HepG2 (cell line): ENCODE data around the gene PFDN2. TPM values are rescaled to one million over a fixed set of nuclear protein-coding genes. Genes with fewer than 3 reads are reported as not detected.

Experiments
- AGO1 ChIP-seq: fragments of 200-400 bp; formaldehyde crosslinking; IDR thresholded peaks from 2 replicates; pipeline ENCODE4 v1.6.1; 2017; ENCODE audit warnings: mild to moderate bottlenecking, low read depth, low read length, moderate library complexity; ENCODE audit not compliant: poor library complexity, severe bottlenecking
- ARHGAP35 ChIP-seq: sonication (generic); formaldehyde crosslinking; IDR thresholded peaks from 2 replicates; pipeline ENCODE4 v1.9.0; 2022; ENCODE audit warnings: mild to moderate bottlenecking, inconsistent platforms, moderate library complexity, missing genetic modification reagents, borderline replicate concordance
- BRD4 ChIP-seq: sonication (generic); formaldehyde crosslinking; IDR thresholded peaks from 2 replicates; pipeline ENCODE4 v1.4.0; 2020; ENCODE audit warnings: missing genetic modification reagents
- MZF1 ChIP-seq: sonication (generic); formaldehyde crosslinking; IDR thresholded peaks from 2 replicates; pipeline ENCODE4 v1.8.1; 2023; ENCODE audit warnings: mild to moderate bottlenecking, missing genetic modification reagents, borderline replicate concordance
- NPAS2 ChIP-seq: sonication (generic); formaldehyde crosslinking; IDR thresholded peaks from 2 replicates; pipeline ENCODE4 v1.8.0; 2022; ENCODE audit warnings: mild to moderate bottlenecking, missing genetic modification reagents, borderline replicate concordance
- RBM22 ChIP-seq: fragments of 200-400 bp; formaldehyde crosslinking; optimal IDR thresholded peaks from 2 replicates; pipeline ENCODE3; 2017; ENCODE audit warnings: mild to moderate bottlenecking, low read length, moderate library complexity
- SOX13 ChIP-seq, 3 experiments: fragments of 450-650 bp in 1 of 3; sonication (generic) in 1 of 3; formaldehyde crosslinking in 1 of 3; IDR thresholded peaks in 2 of 3; conservative IDR thresholded peaks in 1 of 3; 2 replicates each; pipeline versions ENCODE4 v1.5.0 to v1.6.1; 2016 to 2020; ENCODE audit warnings: antibody characterized with exemption in 1 of 3, mild to moderate bottlenecking in 1 of 3, missing compliant biosample characterization in 1 of 3, missing genetic modification reagents in 1 of 3, moderate library complexity in 1 of 3
- SP1 ChIP-seq, 2 experiments: fragments of 450-650 bp in 1 of 2; sonication (generic) in 1 of 2; formaldehyde crosslinking in 1 of 2; IDR thresholded peaks; 2 replicates each; pipeline versions ENCODE4 v1.4.0 to v1.6.1; 2016 to 2020; ENCODE audit warnings: missing genetic modification reagents in 1 of 2
- ZFX ChIP-seq: sonication (generic); formaldehyde crosslinking; IDR thresholded peaks from 2 replicates; pipeline ENCODE4 v1.4.0; 2020; ENCODE audit warnings: mild to moderate bottlenecking, low read depth, missing genetic modification reagents, moderate library complexity
- ZFYVE20 ChIP-seq: sonication (generic); formaldehyde crosslinking; IDR thresholded peaks from 2 replicates; pipeline ENCODE4 v1.8.0; 2023; ENCODE audit warnings: low read depth, mild to moderate bottlenecking, moderate library complexity, missing genetic modification reagents, borderline replicate concordance
- ZNF337 ChIP-seq: sonication (generic); formaldehyde crosslinking; IDR thresholded peaks from 2 replicates; pipeline ENCODE4 v1.5.1; 2020; ENCODE audit warnings: missing genetic modification reagents, low read depth, mild to moderate bottlenecking, borderline replicate concordance
- ZNF652 ChIP-seq: IDR thresholded peaks from 2 replicates; pipeline ENCODE4 v1.6.1; 2016; ENCODE audit warnings: low read depth, borderline replicate concordance
- ZNF879 ChIP-seq: sonication (generic); formaldehyde crosslinking; IDR thresholded peaks from 2 replicates; pipeline ENCODE4 v1.8.1; 2023; ENCODE audit warnings: missing genetic modification reagents
- polyA plus RNA-seq, 8 experiments: library from polyadenylated mRNA; depleted of rRNA in 3 of 8; stranded (reverse) in 7 of 8; unstranded in 1 of 8; fragments of >200 nt; fragmentation: Illumina TruSeq in 4 of 8; extraction: Trizol in 4 of 8; gene quantifications; 2 replicates each; pipeline versions ENCODE4 v1.2.1 to v1.2.3, GENCODE V29; 2011 to 2016; ENCODE audit warnings: low read depth in 4 of 8, missing spikeins in 1 of 8, mixed read lengths in 1 of 8; ENCODE audit not compliant: insufficient read depth in 1 of 8
- total RNA-seq, 5 experiments: library from RNA; depleted of rRNA; stranded (reverse); fragments of >200 nt; fragmentation: Illumina TruSeq; extraction: Trizol; gene quantifications; 2 replicates each; pipeline ENCODE4 v1.2.3, GENCODE V29; 2016; ENCODE audit warnings: low read depth in 1 of 5
- TF ChIP-seq, protein P1 (sequence below): sonication (generic); formaldehyde crosslinking; IDR thresholded peaks from 2 replicates; pipeline ENCODE4 v1.4.0; 2020; ENCODE audit warnings: mild to moderate bottlenecking, missing genetic modification reagents
- TF ChIP-seq, protein P2 (sequence below), 2 experiments: IDR thresholded peaks; 2 replicates each; pipeline ENCODE4 v1.6.1; 2011 to 2012; ENCODE audit warnings: low read length in 2 of 2, borderline replicate concordance in 1 of 2, low read depth in 1 of 2, mild to moderate bottlenecking in 1 of 2, moderate library complexity in 1 of 2

Gene PFDN2
- total and polyA plus RNA-seq, 2 of the 13 experiments (the other 11 are each of a cell fraction or from before 2014, with no cell fraction given) = 62.6 to 63.6 TPM

DNA sequence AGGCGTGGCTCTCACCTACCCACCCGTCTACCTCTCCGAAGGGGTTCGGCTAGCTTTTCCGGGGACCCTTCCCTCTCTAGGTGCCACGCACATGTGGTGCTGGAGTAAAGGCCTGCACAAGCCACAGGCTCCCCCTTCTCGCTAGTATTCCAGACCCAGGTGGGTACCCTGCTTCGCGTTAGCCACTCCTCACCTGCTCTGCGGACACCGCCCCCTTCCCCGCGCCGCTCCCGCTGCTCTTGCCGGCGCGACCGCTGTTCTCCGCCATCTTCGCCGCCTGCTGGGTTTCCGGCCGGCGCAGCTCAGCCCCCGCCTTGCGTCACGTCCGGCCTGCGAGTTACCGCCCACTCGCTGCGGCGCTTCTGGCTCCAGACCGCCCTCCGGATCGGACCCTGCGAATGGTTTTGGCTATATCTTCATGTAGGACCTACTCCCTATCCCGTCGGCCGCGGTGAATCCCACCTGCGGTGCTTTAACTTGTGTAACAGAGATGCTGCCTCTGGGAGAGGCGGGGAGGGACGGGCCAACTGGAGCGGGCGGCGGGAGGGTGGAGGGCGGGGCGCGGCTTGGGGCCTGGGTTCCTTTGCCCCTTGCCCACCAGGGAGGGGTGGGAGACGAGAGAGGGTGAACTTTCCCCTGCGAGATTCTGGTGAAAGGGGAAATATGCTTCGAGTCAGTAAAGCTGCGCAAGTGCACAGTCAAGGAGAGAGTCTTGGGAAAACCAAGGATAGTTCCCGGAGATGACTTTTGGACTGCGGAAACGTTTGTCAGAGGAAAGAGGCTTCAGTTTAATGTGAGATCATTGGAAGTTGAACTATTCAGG is at the start of gene PFDN2, which contains the start of gene NIT1 (continued):
- TF ChIP-seq, protein P1, sequence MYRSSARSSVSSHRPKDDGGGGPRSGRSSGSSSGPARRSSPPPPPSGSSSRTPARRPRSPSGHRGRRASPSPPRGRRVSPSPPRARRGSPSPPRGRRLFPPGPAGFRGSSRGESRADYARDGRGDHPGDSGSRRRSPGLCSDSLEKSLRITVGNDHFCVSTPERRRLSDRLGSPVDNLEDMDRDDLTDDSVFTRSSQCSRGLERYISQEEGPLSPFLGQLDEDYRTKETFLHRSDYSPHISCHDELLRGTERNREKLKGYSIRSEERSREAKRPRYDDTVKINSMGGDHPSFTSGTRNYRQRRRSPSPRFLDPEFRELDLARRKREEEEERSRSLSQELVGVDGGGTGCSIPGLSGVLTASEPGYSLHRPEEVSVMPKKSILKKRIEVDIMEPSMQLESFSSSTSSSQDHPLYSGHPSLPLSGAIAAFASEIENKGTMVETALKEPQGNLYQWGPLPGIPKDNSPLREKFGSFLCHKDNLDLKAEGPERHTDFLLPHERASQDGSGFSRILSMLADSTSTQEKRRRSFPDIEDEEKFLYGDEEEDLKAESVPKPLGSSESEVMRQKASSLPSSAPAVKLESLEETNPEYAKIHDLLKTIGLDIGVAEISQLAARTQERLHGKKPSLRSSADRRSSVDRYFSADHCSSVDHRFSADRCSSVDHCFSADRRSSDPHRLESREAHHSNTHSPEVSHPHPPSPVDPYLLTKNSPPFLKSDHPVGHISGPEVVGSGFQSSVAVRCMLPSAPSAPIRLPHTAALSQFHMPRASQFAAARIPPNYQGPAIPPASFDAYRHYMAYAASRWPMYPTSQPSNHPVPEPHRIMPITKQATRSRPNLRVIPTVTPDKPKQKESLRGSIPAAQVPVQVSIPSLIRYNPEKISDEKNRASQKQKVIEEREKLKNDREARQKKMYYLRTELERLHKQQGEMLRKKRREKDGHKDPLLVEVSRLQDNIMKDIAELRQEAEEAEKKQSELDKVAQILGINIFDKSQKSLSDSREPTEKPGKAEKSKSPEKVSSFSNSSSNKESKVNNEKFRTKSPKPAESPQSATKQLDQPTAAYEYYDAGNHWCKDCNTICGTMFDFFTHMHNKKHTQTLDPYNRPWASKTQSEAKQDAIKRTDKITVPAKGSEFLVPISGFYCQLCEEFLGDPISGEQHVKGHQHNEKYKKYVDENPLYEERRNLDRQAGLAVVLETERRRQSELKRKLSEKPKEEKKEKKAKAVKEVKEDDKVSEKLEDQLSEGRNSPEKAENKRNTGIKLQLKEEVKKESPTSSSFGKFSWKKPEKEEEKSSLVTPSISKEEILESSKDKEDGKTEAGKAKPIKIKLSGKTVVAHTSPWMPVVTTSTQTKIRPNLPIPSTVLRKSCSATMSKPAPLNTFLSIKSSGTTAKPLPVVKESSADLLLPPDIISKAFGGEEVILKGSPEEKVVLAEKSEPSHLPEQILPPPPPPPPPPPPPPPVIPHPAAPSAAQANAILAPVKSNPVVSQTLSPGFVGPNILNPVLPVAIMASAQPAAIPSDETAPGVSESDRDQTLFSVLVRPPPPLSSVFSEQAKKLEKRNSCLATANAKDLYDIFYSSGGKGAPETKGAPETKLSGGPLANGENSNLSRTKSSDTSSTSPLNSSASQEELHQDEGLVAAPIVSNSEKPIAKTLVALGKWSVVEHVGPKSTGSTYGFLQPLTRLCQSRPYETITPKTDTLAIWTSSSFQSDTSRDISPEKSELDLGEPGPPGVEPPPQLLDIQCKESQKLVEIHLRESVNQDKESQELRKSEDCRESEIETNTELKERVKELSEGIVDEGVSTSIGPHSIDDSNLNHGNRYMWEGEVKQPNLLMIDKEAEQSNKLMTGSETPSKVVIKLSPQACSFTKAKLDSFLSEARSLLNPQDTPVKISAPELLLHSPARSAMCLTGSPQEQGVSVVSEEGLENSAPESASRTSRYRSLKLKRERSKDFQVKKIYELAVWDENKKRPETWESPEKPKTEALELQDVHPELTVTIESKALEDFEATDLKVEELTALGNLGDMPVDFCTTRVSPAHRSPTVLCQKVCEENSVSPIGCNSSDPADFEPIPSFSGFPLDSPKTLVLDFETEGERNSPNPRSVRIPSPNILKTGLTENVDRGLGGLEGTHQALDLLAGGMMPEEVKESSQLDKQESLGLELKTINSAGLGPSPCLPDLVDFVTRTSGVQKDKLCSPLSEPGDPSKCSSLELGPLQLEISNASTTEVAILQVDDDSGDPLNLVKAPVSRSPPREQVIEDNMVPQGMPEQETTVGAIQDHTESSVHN (CRISPR knock-in tag) = no peak
- no peak for TF ChIP-seq AGO1
- peak; percentile 6; the same call in 1 of the 2 replicates for TF ChIP-seq ZNF337 (CRISPR knock-in tag)
- TF ChIP-seq ZNF879 (CRISPR knock-in tag) = no peak
- TF ChIP-seq ARHGAP35 (CRISPR knock-in tag) = peak; percentile 84; the same call in 1 of the 2 replicates
- no peak for TF ChIP-seq MZF1 (CRISPR knock-in tag)
- TF ChIP-seq, protein P2, sequence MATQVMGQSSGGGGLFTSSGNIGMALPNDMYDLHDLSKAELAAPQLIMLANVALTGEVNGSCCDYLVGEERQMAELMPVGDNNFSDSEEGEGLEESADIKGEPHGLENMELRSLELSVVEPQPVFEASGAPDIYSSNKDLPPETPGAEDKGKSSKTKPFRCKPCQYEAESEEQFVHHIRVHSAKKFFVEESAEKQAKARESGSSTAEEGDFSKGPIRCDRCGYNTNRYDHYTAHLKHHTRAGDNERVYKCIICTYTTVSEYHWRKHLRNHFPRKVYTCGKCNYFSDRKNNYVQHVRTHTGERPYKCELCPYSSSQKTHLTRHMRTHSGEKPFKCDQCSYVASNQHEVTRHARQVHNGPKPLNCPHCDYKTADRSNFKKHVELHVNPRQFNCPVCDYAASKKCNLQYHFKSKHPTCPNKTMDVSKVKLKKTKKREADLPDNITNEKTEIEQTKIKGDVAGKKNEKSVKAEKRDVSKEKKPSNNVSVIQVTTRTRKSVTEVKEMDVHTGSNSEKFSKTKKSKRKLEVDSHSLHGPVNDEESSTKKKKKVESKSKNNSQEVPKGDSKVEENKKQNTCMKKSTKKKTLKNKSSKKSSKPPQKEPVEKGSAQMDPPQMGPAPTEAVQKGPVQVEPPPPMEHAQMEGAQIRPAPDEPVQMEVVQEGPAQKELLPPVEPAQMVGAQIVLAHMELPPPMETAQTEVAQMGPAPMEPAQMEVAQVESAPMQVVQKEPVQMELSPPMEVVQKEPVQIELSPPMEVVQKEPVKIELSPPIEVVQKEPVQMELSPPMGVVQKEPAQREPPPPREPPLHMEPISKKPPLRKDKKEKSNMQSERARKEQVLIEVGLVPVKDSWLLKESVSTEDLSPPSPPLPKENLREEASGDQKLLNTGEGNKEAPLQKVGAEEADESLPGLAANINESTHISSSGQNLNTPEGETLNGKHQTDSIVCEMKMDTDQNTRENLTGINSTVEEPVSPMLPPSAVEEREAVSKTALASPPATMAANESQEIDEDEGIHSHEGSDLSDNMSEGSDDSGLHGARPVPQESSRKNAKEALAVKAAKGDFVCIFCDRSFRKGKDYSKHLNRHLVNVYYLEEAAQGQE (IDR thresholded peaks at IDR 0.05; ENCODE audit: borderline replicate concordance in 1 of 2, low read depth in 1 of 2, low read length in 2 of 2) = peak in 1 of 2 experiments; percentile 36; a peak in 1 of 4 replicates
- no peak for TF ChIP-seq SP1 (IDR thresholded peaks at IDR 0.05)
- peak; percentile 70 for TF ChIP-seq SP1 (CRISPR knock-in tag; IDR thresholded peaks at IDR 0.05)
- TF ChIP-seq ZFX (CRISPR knock-in tag) = peak; percentile 79
- no peak for TF ChIP-seq RBM22
- no peak for TF ChIP-seq SOX13 (IDR thresholded peaks at IDR 0.05)
- TF ChIP-seq SOX13 (CRISPR knock-in tag; conservative IDR thresholded peaks at IDR 0.05 in 1 of 2, IDR thresholded peaks at IDR 0.05 in 1 of 2) = 0 out of 4 replicates have a peak, but pooled peaks of 1 of the 2 experiments have one; percentile 9
- TF ChIP-seq NPAS2 (CRISPR knock-in tag) = no peak
- no peak for TF ChIP-seq ZFYVE20
- peak; percentile 71; the same call in 1 of the 2 replicates for TF ChIP-seq BRD4 (CRISPR knock-in tag)
- no peak for TF ChIP-seq ZNF652 (CRISPR knock-in tag)
